ENCODE results near the gene DUSP28.

DNA sequence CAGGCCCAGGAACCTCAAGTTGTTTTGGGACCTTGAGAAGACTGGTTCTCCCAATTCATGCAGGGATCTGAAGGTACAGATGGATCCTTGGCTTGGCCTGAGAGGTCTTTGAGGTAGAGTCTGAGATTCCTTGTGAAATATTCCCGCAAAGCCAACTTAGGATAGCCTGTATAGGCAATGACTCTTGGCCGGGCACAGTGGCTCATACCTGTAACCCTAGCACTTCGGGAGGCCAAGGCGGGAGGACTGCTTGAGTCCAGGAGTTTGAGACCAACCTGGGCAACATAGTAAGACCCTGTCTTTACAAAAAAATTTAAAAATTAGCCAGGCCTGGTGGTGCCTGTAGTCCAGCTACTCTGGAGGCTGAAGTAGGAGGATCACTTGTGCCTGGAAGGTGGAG is 42.8 kb upstream of the DUSP28 start:
- TF ChIP-seq TCF7L2 (IDR thresholded peaks at IDR 0.05; ENCODE audit: borderline replicate concordance, low read depth, low read length) (no peak), ZNF473 (tag by site-specific recombination; IDR thresholded peaks at IDR 0.05) (no peak), ZNF175 (tag by site-specific recombination; IDR thresholded peaks at IDR 0.05) (no peak), YY1 (tag by site-specific recombination; IDR thresholded peaks at IDR 0.05) (no peak), ZNF768 (tag by site-specific recombination; IDR thresholded peaks at IDR 0.05) (no peak), ZNF561 (tag by site-specific recombination; IDR thresholded peaks at IDR 0.05; ENCODE audit: borderline replicate concordance) (no peak), ZNF133 (tag by site-specific recombination; IDR thresholded peaks at IDR 0.05) (no peak), KLF16 (tag by site-specific recombination; IDR thresholded peaks at IDR 0.05) (no peak), ZIC2 (tag by site-specific recombination; IDR thresholded peaks at IDR 0.05) (no peak)
- TF ChIP-seq, protein P1, sequence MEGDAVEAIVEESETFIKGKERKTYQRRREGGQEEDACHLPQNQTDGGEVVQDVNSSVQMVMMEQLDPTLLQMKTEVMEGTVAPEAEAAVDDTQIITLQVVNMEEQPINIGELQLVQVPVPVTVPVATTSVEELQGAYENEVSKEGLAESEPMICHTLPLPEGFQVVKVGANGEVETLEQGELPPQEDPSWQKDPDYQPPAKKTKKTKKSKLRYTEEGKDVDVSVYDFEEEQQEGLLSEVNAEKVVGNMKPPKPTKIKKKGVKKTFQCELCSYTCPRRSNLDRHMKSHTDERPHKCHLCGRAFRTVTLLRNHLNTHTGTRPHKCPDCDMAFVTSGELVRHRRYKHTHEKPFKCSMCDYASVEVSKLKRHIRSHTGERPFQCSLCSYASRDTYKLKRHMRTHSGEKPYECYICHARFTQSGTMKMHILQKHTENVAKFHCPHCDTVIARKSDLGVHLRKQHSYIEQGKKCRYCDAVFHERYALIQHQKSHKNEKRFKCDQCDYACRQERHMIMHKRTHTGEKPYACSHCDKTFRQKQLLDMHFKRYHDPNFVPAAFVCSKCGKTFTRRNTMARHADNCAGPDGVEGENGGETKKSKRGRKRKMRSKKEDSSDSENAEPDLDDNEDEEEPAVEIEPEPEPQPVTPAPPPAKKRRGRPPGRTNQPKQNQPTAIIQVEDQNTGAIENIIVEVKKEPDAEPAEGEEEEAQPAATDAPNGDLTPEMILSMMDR (tag by site-specific recombination; IDR thresholded peaks at IDR 0.05), result no peak
- TF ChIP-seq, protein P2, sequence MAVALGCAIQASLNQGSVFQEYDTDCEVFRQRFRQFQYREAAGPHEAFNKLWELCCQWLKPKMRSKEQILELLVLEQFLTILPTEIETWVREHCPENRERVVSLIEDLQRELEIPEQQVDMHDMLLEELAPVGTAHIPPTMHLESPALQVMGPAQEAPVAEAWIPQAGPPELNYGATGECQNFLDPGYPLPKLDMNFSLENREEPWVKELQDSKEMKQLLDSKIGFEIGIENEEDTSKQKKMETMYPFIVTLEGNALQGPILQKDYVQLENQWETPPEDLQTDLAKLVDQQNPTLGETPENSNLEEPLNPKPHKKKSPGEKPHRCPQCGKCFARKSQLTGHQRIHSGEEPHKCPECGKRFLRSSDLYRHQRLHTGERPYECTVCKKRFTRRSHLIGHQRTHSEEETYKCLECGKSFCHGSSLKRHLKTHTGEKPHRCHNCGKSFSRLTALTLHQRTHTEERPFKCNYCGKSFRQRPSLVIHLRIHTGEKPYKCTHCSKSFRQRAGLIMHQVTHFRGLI (tag by site-specific recombination; IDR thresholded peaks at IDR 0.05), result no peak
- TF ChIP-seq, protein P3, sequence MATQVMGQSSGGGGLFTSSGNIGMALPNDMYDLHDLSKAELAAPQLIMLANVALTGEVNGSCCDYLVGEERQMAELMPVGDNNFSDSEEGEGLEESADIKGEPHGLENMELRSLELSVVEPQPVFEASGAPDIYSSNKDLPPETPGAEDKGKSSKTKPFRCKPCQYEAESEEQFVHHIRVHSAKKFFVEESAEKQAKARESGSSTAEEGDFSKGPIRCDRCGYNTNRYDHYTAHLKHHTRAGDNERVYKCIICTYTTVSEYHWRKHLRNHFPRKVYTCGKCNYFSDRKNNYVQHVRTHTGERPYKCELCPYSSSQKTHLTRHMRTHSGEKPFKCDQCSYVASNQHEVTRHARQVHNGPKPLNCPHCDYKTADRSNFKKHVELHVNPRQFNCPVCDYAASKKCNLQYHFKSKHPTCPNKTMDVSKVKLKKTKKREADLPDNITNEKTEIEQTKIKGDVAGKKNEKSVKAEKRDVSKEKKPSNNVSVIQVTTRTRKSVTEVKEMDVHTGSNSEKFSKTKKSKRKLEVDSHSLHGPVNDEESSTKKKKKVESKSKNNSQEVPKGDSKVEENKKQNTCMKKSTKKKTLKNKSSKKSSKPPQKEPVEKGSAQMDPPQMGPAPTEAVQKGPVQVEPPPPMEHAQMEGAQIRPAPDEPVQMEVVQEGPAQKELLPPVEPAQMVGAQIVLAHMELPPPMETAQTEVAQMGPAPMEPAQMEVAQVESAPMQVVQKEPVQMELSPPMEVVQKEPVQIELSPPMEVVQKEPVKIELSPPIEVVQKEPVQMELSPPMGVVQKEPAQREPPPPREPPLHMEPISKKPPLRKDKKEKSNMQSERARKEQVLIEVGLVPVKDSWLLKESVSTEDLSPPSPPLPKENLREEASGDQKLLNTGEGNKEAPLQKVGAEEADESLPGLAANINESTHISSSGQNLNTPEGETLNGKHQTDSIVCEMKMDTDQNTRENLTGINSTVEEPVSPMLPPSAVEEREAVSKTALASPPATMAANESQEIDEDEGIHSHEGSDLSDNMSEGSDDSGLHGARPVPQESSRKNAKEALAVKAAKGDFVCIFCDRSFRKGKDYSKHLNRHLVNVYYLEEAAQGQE (tag by site-specific recombination; IDR thresholded peaks at IDR 0.05), result no peak

Data from HEK293 (cell line).